ENCODE results near the gene SEMA5A. TPM values are rescaled to one million over a fixed set of nuclear protein-coding genes. Genes with fewer than 3 reads are reported as not detected.

The SEMA5A gene
- polyA plus RNA-seq, 1 of the 3 experiments (the other 2 are of a cell fraction) = 0.58 TPM

GRCh38 chr5:9197881-9198260, 348.0 kb downstream of the SEMA5A start:
- no peaks in the 10 kb centered on the region for H4K20me1 ChIP-seq (ENCODE audit: insufficient read depth)
- H3K4me3 ChIP-seq (ENCODE audit: low read depth in 2 of 2, low read length in 1 of 2) = no peak overlapping the region
- peaks cover 0 to 4% of the 10 kb centered on the region in 2 experiments; a peak in 2 of 4 replicates for H3K4me1 ChIP-seq (ENCODE audit: control insufficient read depth in 1 of 2, insufficient read depth in 2 of 2, low read depth in 1 of 2, low read length in 1 of 2)
- TF ChIP-seq RFX5 (IDR thresholded peaks at IDR 0.05; ENCODE audit: low read length) (no peak), EZH2phosphoT487 (IDR thresholded peaks at IDR 0.05; ENCODE audit: borderline replicate concordance, low read depth) (no peak), ELF1 (IDR thresholded peaks at IDR 0.05) (no peak), MXI1 (IDR thresholded peaks at IDR 0.05; ENCODE audit: low read depth, low read length) (no peak), JUND (IDR thresholded peaks at IDR 0.05) (no peak), RXRA (IDR thresholded peaks at IDR 0.05; ENCODE audit: borderline replicate concordance, low read depth) (no peak), MEF2A (IDR thresholded peaks at IDR 0.05; ENCODE audit: borderline replicate concordance, low read depth) (no peak), EP300 (IDR thresholded peaks at IDR 0.05; ENCODE audit: borderline replicate concordance in 1 of 2, low read depth in 1 of 2, low read length in 1 of 2) (no peak), POLR2AphosphoS5 (IDR thresholded peaks at IDR 0.05; ENCODE audit: low read depth, low read length) (no peak), USF2 (IDR thresholded peaks at IDR 0.05; ENCODE audit: borderline replicate concordance, low read depth, low read length) (no peak), MAX (IDR thresholded peaks at IDR 0.05; ENCODE audit: low read depth) (no peak), PBX3 (IDR thresholded peaks at IDR 0.05) (no peak), RAD21 (IDR thresholded peaks at IDR 0.05; ENCODE audit: low read length) (no peak)
- TF ChIP-seq, protein P1, sequence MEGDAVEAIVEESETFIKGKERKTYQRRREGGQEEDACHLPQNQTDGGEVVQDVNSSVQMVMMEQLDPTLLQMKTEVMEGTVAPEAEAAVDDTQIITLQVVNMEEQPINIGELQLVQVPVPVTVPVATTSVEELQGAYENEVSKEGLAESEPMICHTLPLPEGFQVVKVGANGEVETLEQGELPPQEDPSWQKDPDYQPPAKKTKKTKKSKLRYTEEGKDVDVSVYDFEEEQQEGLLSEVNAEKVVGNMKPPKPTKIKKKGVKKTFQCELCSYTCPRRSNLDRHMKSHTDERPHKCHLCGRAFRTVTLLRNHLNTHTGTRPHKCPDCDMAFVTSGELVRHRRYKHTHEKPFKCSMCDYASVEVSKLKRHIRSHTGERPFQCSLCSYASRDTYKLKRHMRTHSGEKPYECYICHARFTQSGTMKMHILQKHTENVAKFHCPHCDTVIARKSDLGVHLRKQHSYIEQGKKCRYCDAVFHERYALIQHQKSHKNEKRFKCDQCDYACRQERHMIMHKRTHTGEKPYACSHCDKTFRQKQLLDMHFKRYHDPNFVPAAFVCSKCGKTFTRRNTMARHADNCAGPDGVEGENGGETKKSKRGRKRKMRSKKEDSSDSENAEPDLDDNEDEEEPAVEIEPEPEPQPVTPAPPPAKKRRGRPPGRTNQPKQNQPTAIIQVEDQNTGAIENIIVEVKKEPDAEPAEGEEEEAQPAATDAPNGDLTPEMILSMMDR (IDR thresholded peaks at IDR 0.05) = no peak
- TF ChIP-seq, protein P2, sequence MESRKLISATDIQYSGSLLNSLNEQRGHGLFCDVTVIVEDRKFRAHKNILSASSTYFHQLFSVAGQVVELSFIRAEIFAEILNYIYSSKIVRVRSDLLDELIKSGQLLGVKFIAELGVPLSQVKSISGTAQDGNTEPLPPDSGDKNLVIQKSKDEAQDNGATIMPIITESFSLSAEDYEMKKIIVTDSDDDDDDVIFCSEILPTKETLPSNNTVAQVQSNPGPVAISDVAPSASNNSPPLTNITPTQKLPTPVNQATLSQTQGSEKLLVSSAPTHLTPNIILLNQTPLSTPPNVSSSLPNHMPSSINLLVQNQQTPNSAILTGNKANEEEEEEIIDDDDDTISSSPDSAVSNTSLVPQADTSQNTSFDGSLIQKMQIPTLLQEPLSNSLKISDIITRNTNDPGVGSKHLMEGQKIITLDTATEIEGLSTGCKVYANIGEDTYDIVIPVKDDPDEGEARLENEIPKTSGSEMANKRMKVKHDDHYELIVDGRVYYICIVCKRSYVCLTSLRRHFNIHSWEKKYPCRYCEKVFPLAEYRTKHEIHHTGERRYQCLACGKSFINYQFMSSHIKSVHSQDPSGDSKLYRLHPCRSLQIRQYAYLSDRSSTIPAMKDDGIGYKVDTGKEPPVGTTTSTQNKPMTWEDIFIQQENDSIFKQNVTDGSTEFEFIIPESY (IDR thresholded peaks at IDR 0.05; ENCODE audit: borderline replicate concordance, low read depth) = no peak
- TF ChIP-seq, protein P3, sequence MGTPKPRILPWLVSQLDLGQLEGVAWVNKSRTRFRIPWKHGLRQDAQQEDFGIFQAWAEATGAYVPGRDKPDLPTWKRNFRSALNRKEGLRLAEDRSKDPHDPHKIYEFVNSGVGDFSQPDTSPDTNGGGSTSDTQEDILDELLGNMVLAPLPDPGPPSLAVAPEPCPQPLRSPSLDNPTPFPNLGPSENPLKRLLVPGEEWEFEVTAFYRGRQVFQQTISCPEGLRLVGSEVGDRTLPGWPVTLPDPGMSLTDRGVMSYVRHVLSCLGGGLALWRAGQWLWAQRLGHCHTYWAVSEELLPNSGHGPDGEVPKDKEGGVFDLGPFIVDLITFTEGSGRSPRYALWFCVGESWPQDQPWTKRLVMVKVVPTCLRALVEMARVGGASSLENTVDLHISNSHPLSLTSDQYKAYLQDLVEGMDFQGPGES (IDR thresholded peaks at IDR 0.05; ENCODE audit: low read depth, low read length) = no peak
- no peaks in the 10 kb centered on the region for H3K79me2 ChIP-seq (ENCODE audit: insufficient read depth)
- no peak overlapping the region for H3K4me2 ChIP-seq
- H3K9me2 ChIP-seq = no peaks in the 10 kb centered on the region
- H3K9ac ChIP-seq = no peak overlapping the region
- 41% methylated on average over 1 of the region's 1 CpG for WGBS (ENCODE audit: low lambda C conversion rate)
- no peak overlapping the region for H3K27ac ChIP-seq (ENCODE audit: low read depth in 2 of 2, low read length in 1 of 2)
- no peaks in the 10 kb centered on the region for H3K9me3 ChIP-seq
- no peaks in the 10 kb centered on the region for H3K36me3 ChIP-seq (replicated peaks in 1 of 2; ENCODE audit: control insufficient read depth in 1 of 2, insufficient read depth in 2 of 2, low read length in 1 of 2)
- no peaks in the 10 kb centered on the region for H3K27me3 ChIP-seq (ENCODE audit: insufficient read depth)
- no peak overlapping the region for H2AFZ ChIP-seq (ENCODE audit: low read depth)
- DNase-seq = no peak
- POLR2A ChIA-PET = no interaction called here
- no peaks in the 10 kb centered on the region for H3F3A ChIP-seq (replicated peaks; ENCODE audit: insufficient read depth)
- CTCF ChIA-PET = interaction anchor here (0.8 to 1.4 kb wide), 2 partner anchors 9 to 346 kb away, joined by 3 to 7 read pairs; no protein-coding TSS in a partner anchor
